ENCODE results near the gene YIF1B. TPM values are rescaled to one million over a fixed set of nuclear protein-coding genes. Genes with fewer than 3 reads are reported as not detected.

Gene YIF1B
- total RNA-seq, 2 donors from 2014 or later = 14.9 to 31.0 TPM

DNA sequence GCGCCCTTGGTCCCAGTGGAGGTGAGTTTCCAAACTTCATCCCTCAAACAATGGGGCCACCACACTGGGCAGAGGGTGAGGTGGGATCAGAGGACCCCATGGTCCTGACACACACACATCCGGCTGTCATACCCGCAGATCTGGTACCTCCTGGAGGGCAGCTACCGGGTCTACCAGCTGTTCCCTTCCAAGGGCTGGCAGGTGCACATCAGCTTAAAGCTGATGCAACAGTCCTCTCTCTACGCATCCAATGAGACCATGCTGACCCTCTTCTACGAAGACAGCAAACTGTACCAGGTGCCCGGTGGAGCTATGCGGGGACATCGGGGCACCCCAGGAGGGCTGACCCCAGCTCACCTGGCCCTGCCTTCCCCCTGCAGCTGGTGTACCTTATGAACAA, 44.6 kb upstream of the YIF1B start:
- Histone ChIP-seq H3K36me3 (no peaks in the 10 kb centered on the region), H3K4me1 (ENCODE audit: control insufficient read depth in 1 of 2, low read depth in 2 of 2) (peaks cover 8 to 17% of the 10 kb centered on the region in 2 donors), H3K27me3 (replicated peaks; ENCODE audit: insufficient read depth) (no peaks in the 10 kb centered on the region), H3K27ac (no peak overlapping the region), H3K9me3 (no peaks in the 10 kb centered on the region), H3K4me3 (no peak overlapping the region)
- no peak for ATAC-seq (ENCODE audit: insufficient number of reproducible peaks, low FRiP score, low read depth)
- TF ChIP-seq, protein P1, sequence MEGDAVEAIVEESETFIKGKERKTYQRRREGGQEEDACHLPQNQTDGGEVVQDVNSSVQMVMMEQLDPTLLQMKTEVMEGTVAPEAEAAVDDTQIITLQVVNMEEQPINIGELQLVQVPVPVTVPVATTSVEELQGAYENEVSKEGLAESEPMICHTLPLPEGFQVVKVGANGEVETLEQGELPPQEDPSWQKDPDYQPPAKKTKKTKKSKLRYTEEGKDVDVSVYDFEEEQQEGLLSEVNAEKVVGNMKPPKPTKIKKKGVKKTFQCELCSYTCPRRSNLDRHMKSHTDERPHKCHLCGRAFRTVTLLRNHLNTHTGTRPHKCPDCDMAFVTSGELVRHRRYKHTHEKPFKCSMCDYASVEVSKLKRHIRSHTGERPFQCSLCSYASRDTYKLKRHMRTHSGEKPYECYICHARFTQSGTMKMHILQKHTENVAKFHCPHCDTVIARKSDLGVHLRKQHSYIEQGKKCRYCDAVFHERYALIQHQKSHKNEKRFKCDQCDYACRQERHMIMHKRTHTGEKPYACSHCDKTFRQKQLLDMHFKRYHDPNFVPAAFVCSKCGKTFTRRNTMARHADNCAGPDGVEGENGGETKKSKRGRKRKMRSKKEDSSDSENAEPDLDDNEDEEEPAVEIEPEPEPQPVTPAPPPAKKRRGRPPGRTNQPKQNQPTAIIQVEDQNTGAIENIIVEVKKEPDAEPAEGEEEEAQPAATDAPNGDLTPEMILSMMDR (IDR thresholded peaks at IDR 0.05) = no peak
- no peak for DNase-seq (ENCODE audit: low spot score)

DNA sequence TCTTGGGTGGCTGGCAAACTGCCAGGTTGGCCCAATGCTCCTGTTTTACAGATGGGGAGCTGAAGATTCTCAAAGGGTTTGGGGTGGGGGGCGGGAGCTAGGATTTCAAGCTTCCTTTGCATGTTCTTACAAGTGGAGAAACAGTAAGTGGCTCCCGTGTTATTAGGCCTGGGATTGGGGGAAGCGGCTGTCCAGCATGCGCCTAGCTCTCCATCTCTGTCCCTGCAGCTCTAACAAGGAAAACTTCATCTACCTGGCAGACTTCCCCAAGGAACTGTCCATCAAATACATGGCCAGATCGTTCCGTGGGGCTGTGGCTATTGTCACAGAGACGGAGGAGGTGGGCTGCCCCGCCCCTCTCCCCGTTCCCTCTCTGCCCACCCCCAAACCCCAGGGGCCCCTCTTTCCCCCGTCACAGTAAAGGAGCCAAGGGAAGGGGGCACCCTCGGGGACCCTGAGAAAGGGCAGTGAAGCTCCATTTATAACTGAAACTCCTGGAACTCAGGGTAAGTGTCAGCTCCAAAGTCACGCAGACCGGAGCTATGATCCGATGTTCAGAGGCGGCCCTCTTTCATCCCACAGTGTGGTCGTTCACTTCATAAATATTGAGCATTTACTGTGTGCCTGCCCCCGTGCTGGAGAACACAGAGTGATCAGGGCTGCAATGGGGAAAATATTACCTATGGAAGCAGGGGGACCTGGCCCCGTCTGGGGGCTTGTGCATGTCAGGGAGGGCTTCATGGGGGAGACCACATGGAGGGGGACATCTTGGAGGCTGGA, 43.7 kb upstream of the YIF1B start:
- ATAC-seq (ENCODE audit: insufficient number of reproducible peaks, low FRiP score, low read depth) (no peak), DNase-seq (ENCODE audit: low spot score) (no peak)

DNA sequence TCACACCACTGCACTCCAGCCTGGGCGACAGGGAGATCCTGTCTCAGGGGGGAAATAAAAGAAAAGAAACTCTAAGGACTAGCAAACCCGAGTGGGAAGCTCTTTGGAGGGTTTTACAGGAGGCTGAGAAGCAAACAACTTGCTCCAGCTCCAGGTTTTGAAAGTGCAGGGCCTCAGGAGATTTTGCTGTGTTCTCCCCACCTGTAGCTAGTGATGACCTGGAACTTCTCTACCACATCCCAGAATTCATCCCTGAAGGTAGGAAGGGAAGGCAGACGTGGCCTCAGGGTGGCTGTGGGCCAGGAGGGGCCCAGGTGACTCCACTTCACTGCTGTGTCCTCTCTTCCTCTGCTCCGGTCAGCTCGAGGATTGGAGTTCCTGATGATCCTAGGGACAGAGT, 42.3 kb upstream of the YIF1B start:
- Histone ChIP-seq H3K9me3 (no peaks in the 10 kb centered on the region), H3K4me3 (no peak overlapping the region), H3K27me3 (replicated peaks; ENCODE audit: insufficient read depth) (no peaks in the 10 kb centered on the region), H3K36me3 (no peaks in the 10 kb centered on the region), H3K27ac (no peak overlapping the region), H3K4me1 (ENCODE audit: control insufficient read depth in 1 of 2, low read depth in 2 of 2) (peaks cover 8 to 17% of the 10 kb centered on the region in 2 donors)
- TF ChIP-seq, protein P1 (IDR thresholded peaks at IDR 0.05) = no peak
- no peak for ATAC-seq (ENCODE audit: insufficient number of reproducible peaks, low FRiP score, low read depth)
- DNase-seq (ENCODE audit: low spot score) = no peak

More for the DNA sequence above, 43.7 kb upstream of the YIF1B start:
- no peak overlapping the region for H3K4me3 ChIP-seq
- H3K4me1 ChIP-seq (ENCODE audit: control insufficient read depth in 1 of 2, low read depth in 2 of 2) = peaks cover 8 to 17% of the 10 kb centered on the region in 2 donors
- H3K36me3 ChIP-seq = no peaks in the 10 kb centered on the region
- no peaks in the 10 kb centered on the region for H3K9me3 ChIP-seq
- no peak overlapping the region for H3K27ac ChIP-seq
- H3K27me3 ChIP-seq (replicated peaks; ENCODE audit: insufficient read depth) = no peaks in the 10 kb centered on the region
- TF ChIP-seq, protein P1 (IDR thresholded peaks at IDR 0.05) = no peak

DNA sequence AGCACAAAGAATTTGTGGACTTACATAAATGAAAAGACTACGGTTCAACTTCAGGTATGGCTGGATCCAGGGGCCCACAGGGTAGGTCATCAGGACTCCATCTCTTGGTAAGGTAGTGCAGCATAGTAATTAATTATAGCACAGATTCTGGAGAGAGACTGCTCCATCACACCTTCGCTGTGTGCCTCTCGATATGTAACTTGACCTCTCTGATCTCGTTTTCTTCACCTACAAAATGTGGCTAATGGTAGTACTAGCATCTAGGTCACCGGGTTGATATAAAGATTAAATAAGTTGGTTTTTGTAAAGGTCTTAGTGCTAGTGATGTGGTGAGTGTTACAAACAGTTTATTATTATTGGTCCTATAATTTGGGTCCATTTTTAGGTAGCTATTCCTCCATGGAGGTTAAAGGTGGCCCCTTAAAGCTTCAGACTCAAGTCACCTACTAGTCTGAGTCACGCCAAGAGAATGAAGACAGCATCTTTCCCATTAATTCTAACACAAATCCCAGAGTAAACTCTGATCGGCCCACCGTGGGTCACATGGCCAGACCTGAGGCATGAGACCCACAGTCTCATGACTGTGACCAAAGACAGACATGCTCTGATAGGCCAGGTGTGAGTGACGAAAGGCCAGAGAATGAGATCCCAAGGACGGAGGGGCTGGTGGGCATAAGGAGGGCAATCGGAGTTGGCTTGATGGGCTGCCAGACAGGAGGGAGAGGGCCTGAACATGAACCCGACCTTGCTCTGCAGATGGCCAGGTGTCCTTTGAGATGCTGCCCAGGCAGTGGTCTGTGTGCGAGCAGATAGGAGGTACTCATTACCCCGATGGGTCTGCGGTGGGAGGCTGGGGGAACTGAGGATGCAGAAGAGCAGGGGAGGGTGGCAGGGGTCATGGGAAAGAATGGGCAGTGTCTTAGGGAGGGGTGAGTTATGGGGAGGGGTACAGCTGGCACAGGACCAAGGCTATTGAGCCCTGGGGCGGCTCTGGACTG, 40.3 kb upstream of the YIF1B start:
- TF ChIP-seq, protein P1 (IDR thresholded peaks at IDR 0.05) = no peak
- H3K27me3 ChIP-seq (replicated peaks; ENCODE audit: insufficient read depth) = no peaks in the 10 kb centered on the region
- no peaks in the 10 kb centered on the region for H3K36me3 ChIP-seq
- no peak overlapping the region for H3K27ac ChIP-seq
- no peaks in the 10 kb centered on the region for H3K4me1 ChIP-seq (ENCODE audit: control insufficient read depth in 1 of 2, low read depth in 2 of 2)
- ATAC-seq (ENCODE audit: insufficient number of reproducible peaks, low FRiP score, low read depth) (no peak), DNase-seq (ENCODE audit: low spot score) (no peak)
- no peak overlapping the region for H3K4me3 ChIP-seq
- no peaks in the 10 kb centered on the region for H3K9me3 ChIP-seq

DNA sequence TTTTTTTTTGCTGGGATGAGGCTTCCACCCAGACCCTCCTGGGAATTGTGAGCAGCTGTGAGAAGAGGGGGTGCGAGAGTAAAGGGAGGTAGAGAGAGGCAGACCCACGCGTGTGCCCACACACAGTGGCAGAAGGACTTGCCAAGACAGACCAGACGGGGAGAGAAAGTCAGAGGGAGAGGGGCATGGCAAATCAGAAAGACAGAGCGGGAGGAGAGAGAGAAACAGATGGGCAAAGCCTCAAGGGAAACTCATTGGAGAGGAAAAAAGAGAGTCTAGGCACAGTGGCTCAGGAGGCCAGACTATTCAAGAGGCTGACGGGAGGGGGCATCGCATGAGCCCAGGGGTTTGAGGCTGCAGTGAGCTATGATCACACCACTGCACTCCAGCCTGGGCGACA, 36.9 kb upstream of the YIF1B start:
- TF ChIP-seq, protein P1 (IDR thresholded peaks at IDR 0.05) = no peak
- no peaks in the 10 kb centered on the region for H3K27me3 ChIP-seq (replicated peaks; ENCODE audit: insufficient read depth)
- H3K4me1 ChIP-seq (ENCODE audit: control insufficient read depth in 1 of 2, low read depth in 2 of 2) = no peaks in the 10 kb centered on the region
- no peak overlapping the region for H3K27ac ChIP-seq
- ATAC-seq (ENCODE audit: insufficient number of reproducible peaks, low FRiP score, low read depth) = no peak
- no peaks in the 10 kb centered on the region for H3K9me3 ChIP-seq
- no peak for DNase-seq (ENCODE audit: low spot score)
- H3K4me3 ChIP-seq = no peak overlapping the region
- no peaks in the 10 kb centered on the region for H3K36me3 ChIP-seq

Data from thoracic aorta (tissue), 2 donors.